HCT116 (cell line): ENCODE results near the gene VAMP2. TPM values are rescaled to one million over a fixed set of nuclear protein-coding genes. Genes with fewer than 3 reads are reported as not detected.

ENCODE experiments used
- ATAC-seq: fragments of 200-7000 bp; cut with Tn5 transposase; 2 replicates; pipeline ENCODE4 v1.9.1; 2020; ENCODE audit warnings: mild to moderate bottlenecking, moderate library complexity
- BruUV-seq: library from RNA; stranded (reverse); fragments of 400-500 nt; replicated peaks from 2 replicates; lab custom pipeline; 2021; lab: Mats Ljungman, UMichigan
- CTCF ChIA-PET: fragments of 300-600 bp; sonication (Branson Sonifier 250); formaldehyde crosslinking; loops from one replicate; lab custom pipeline; 2021; ENCODE audit warnings: antibody characterized with exemption; lab: Charles Lee
- POLR2A ChIA-PET: fragments of 300-600, 350-600 bp; sonication (Branson Sonifier 250); formaldehyde crosslinking; loops from one replicate; lab custom pipeline; 2021; ENCODE audit warnings: antibody characterized with exemption; lab: Charles Lee
- RAD21 ChIA-PET, 2 experiments: fragments of 300-600 bp; sonication (Branson Sonifier 250); formaldehyde crosslinking; loops; one replicate each; lab custom pipeline; 2023; ENCODE audit warnings: low total read pairs in 2 of 2; ENCODE audit not compliant: uncharacterized antibody in 2 of 2, unreplicated experiment in 2 of 2, low non-redundant PET in 1 of 2; lab: Charles Lee
- DNase-seq: peaks from one replicate; pipeline ENCODE4 v3.0.0-alpha.2; 2010; ENCODE audit warnings: low read depth, low spot score
- H2AFZ ChIP-seq: fragments of 200-600 bp; shearing (Covaris generic), sonication (generic); 2 replicates; pipeline ENCODE4 v1.6.1; 2017; ENCODE audit warnings: low read depth, mixed run types, mixed read lengths, antibody characterized with exemption, low read length; ENCODE audit not compliant: poor library complexity, severe bottlenecking
- H3K27ac ChIP-seq: 2 replicates; pipeline ENCODE4 v1.5.1; 2012; ENCODE audit warnings: low read depth, low read length
- H3K27me3 ChIP-seq: fragments of 200-600 bp; sonication (generic); 2 replicates; pipeline ENCODE4 v1.6.1; 2016; ENCODE audit warnings: mixed run types, low read length, mixed read lengths; ENCODE audit not compliant: insufficient read depth
- H3K36me3 ChIP-seq, 2 experiments: fragments of 200-500 bp in 1 of 2; fragments of 200-600 bp in 1 of 2; sonication (Bioruptor generic) in 1 of 2; sonication (generic) in 1 of 2; 2 replicates each; pipeline versions ENCODE4 v1.5.1 to v1.6.1; 2014 to 2016; ENCODE audit warnings: low read length in 2 of 2, inconsistent platforms in 1 of 2, mixed read lengths in 1 of 2, mixed run types in 1 of 2; ENCODE audit not compliant: insufficient read depth in 2 of 2, control insufficient read depth in 1 of 2
- H3K4me1 ChIP-seq, 2 experiments: fragments of 200-600 bp in 1 of 2; sonication (generic) in 1 of 2; 2 replicates each; pipeline versions ENCODE4 v1.5.1 to v1.6.1; 2012 to 2017; ENCODE audit warnings: low read length in 2 of 2, inconsistent platforms in 1 of 2, mild to moderate bottlenecking in 1 of 2, mixed read lengths in 1 of 2, mixed run types in 1 of 2, moderate library complexity in 1 of 2; ENCODE audit not compliant: insufficient read depth in 2 of 2, control insufficient read depth in 1 of 2
- H3K4me2 ChIP-seq: fragments of 200-600 bp; sonication (generic); 2 replicates; pipeline ENCODE4 v1.6.1; 2017; ENCODE audit warnings: mixed run types, low read length, mixed read lengths
- H3K4me3 ChIP-seq, 2 experiments: fragments of 200-600 bp in 1 of 2; sonication (generic) in 1 of 2; replicated peaks in 1 of 2; 2 replicates each; pipeline ENCODE4 v1.5.1; 2011 to 2016; ENCODE audit warnings: low read length in 2 of 2, control low read depth in 1 of 2, low read depth in 1 of 2, mild to moderate bottlenecking in 1 of 2, mixed read lengths in 1 of 2, mixed run types in 1 of 2
- H3K79me2 ChIP-seq: fragments of 200-600 bp; sonication (generic); 2 replicates; pipeline ENCODE4 v1.6.1; 2017; ENCODE audit warnings: mild to moderate bottlenecking, mixed run types, low read length, moderate library complexity, mixed read lengths; ENCODE audit not compliant: insufficient read depth
- H3K9ac ChIP-seq: fragments of 200-600 bp; sonication (generic); 2 replicates; pipeline ENCODE4 v1.6.1; 2016; ENCODE audit warnings: low read length, mixed read lengths
- H3K9me2 ChIP-seq: fragments of 200-600 bp; sonication (generic), shearing (Covaris generic); 2 replicates; pipeline ENCODE4 v1.6.1; 2017; ENCODE audit warnings: mixed run types, mild to moderate bottlenecking, moderate library complexity; ENCODE audit not compliant: insufficient read depth
- H3K9me3 ChIP-seq, 2 experiments: fragments of 200-500 bp in 1 of 2; fragments of 200-600 bp in 1 of 2; sonication (Bioruptor generic) in 1 of 2; sonication (generic) in 1 of 2; 2 replicates each; pipeline ENCODE4 v1.6.1; 2014 to 2017; ENCODE audit warnings: low read length in 2 of 2, mixed read lengths in 2 of 2, inconsistent platforms in 1 of 2, low read depth in 1 of 2, mild to moderate bottlenecking in 1 of 2, mixed run types in 1 of 2, moderate library complexity in 1 of 2; ENCODE audit not compliant: control insufficient read depth in 1 of 2, insufficient read depth in 1 of 2
- H4K20me1 ChIP-seq: fragments of 200-600 bp; sonication (generic), shearing (Covaris generic); 2 replicates; pipeline ENCODE4 v1.6.1; 2017; ENCODE audit warnings: mixed run types, mild to moderate bottlenecking, moderate library complexity; ENCODE audit not compliant: insufficient read depth
- ATF3 ChIP-seq: IDR thresholded peaks from 2 replicates; pipeline ENCODE4 v1.6.1; 2012
- CBX3 ChIP-seq: IDR thresholded peaks from 2 replicates; pipeline ENCODE4 v1.6.1; 2012; ENCODE audit warnings: low read depth
- CTCF ChIP-seq, 3 experiments: fragments of 200-600 bp in 1 of 3; sonication (generic) in 1 of 3; IDR thresholded peaks in 2 of 3; conservative IDR thresholded peaks in 1 of 3; 2 replicates each; pipeline ENCODE4 v1.5.1; 2012 to 2017; ENCODE audit warnings: low read depth in 2 of 3, low read length in 2 of 3, antibody characterized with exemption in 1 of 3, borderline replicate concordance in 1 of 3, control low read depth in 1 of 3, mild to moderate bottlenecking in 1 of 3, mixed read lengths in 1 of 3, mixed run types in 1 of 3, moderate library complexity in 1 of 3; ENCODE audit not compliant: insufficient read depth in 1 of 3
- EGR1 ChIP-seq: IDR thresholded peaks from 2 replicates; pipeline ENCODE4 v1.6.1; 2012; ENCODE audit warnings: low read depth
- ELF1 ChIP-seq: IDR thresholded peaks from 2 replicates; pipeline ENCODE4 v1.6.1; 2012; ENCODE audit warnings: low read depth, borderline replicate concordance
- EZH2phosphoT487 ChIP-seq: fragments of 200-600 bp; IDR thresholded peaks from 2 replicates; pipeline ENCODE4 v1.6.1; 2018; ENCODE audit warnings: antibody characterized with exemption, borderline replicate concordance
- FOSL1 ChIP-seq: IDR thresholded peaks from 2 replicates; pipeline ENCODE4 v1.6.1; 2012; ENCODE audit warnings: low read depth
- JUND ChIP-seq: IDR thresholded peaks from 2 replicates; pipeline ENCODE4 v1.6.1; 2012
- POLR2A ChIP-seq: IDR thresholded peaks from 2 replicates; pipeline ENCODE4 v1.7.0; 2011; ENCODE audit warnings: borderline replicate concordance; ENCODE audit not compliant: insufficient read depth, insufficient read length; ENCODE audit errors: extremely low read depth
- POLR2AphosphoS5 ChIP-seq: IDR thresholded peaks from 2 replicates; pipeline ENCODE4 v1.6.1; 2011; ENCODE audit warnings: mild to moderate bottlenecking, low read depth, low read length, moderate library complexity
- REST ChIP-seq: IDR thresholded peaks from 2 replicates; pipeline ENCODE4 v1.6.1; 2012; ENCODE audit warnings: low read depth
- SIN3A ChIP-seq: IDR thresholded peaks from 2 replicates; pipeline ENCODE4 v1.6.1; 2012; ENCODE audit warnings: low read depth
- SP1 ChIP-seq: IDR thresholded peaks from 2 replicates; pipeline ENCODE4 v1.6.1; 2012; ENCODE audit warnings: low read depth
- TCF7L2 ChIP-seq: IDR thresholded peaks from 2 replicates; pipeline ENCODE4 v1.7.0; 2011; ENCODE audit warnings: borderline replicate concordance, inconsistent platforms; ENCODE audit not compliant: insufficient read depth, insufficient read length; ENCODE audit errors: extremely low read depth
- YY1 ChIP-seq: IDR thresholded peaks from 2 replicates; pipeline ENCODE4 v1.6.1; 2011; ENCODE audit warnings: low read length, low read depth, moderate library complexity, mild to moderate bottlenecking; ENCODE audit not compliant: insufficient replicate concordance; ENCODE audit errors: extremely low read depth
- ZBTB33 ChIP-seq: IDR thresholded peaks from 2 replicates; pipeline ENCODE4 v1.6.1; 2011; ENCODE audit warnings: mild to moderate bottlenecking, low read length, moderate library complexity; ENCODE audit not compliant: insufficient replicate concordance; ENCODE audit errors: extremely low read depth
- ZFX ChIP-seq: fragments of 450-650 bp; IDR thresholded peaks from 2 replicates; pipeline ENCODE4 v1.6.1; 2017
- ZNF274 ChIP-seq: fragments of 200-500 bp; sonication (Bioruptor generic); IDR thresholded peaks from 2 replicates; pipeline ENCODE4 v1.6.1; 2014; ENCODE audit warnings: mild to moderate bottlenecking, low read depth, low read length, inconsistent platforms
- intact Hi-C: fragments of 100-400 bp; cut with micrococcal nuclease; formaldehyde crosslinking; loops from 2 replicates; pipeline ENCODE4 v1.10.0; 2022
- total RNA-seq: library from RNA; stranded (reverse); gene quantifications from one replicate; pipeline ENCODE4 v1.2.1, GENCODE V29; 2021; ENCODE audit not compliant: unreplicated experiment

The VAMP2 gene
- total RNA-seq, 1 experiment from 2014 or later: 35.9 TPM

- DNase-seq (peak; percentile 84), ATAC-seq (peak; percentile 40)
- H3K4me3 ChIP-seq: peak within 1 kb of the TSS; percentile 52 to 59
- H3K9me3 ChIP-seq: no peaks in the 10 kb centered on the region
- H3K9ac ChIP-seq: peak within 1 kb of the TSS; percentile 88
- no peaks in the 10 kb centered on the region for H3K9me2 ChIP-seq
- TSS peak; percentile 35 for BruUV-seq
- CTCF ChIA-PET: interaction anchor here (0.8 to 4.0 kb wide), 11 partner anchors 7 to 177 kb away, joined by 3 to 26 read pairs (median 6); partner anchors contain the start of gene SLC25A35
- H3K4me1 ChIP-seq: peaks cover 22 to 59% of the 10 kb centered on the region in 2 experiments
- H3K36me3 ChIP-seq: no peaks in the 10 kb centered on the region
- intact Hi-C loops: loop anchor here (5.0 kb wide), 1 partner anchor 41 kb away; no protein-coding TSS in a partner anchor
- peak within 1 kb of the TSS; percentile 83 for H3K27ac ChIP-seq
- H2AFZ ChIP-seq: peak within 1 kb of the TSS; percentile 87
- RAD21 ChIA-PET: interaction anchor here in 1 of 2 experiments (0.7 kb wide), 1 partner anchor 21 kb away, joined by 5 read pairs; no protein-coding TSS in a partner anchor
- H4K20me1 ChIP-seq: peaks cover 3% of the 10 kb centered on the region; the same call in 1 of the 2 replicates
- H3K27me3 ChIP-seq: no peaks in the 10 kb centered on the region
- POLR2A ChIA-PET: interaction anchor here (0.6 to 4.1 kb wide), 7 partner anchors 24 to 130 kb away, joined by 3 to 43 read pairs (median 5); partner anchors contain the start of genes CTC1, PER1 and PFAS
- H3K4me2 ChIP-seq: peak within 1 kb of the TSS; percentile 98
- no peaks in the 10 kb centered on the region for H3K79me2 ChIP-seq
- no peak for TF ChIP-seq YY1
- no peak for TF ChIP-seq POLR2A
- TF ChIP-seq EGR1: no peak; the same call in 1 of the 2 replicates
- no peak for TF ChIP-seq ZFX
- TF ChIP-seq ELF1: no peak
- peak; percentile 68 for TF ChIP-seq SP1
- peak; percentile 47 for TF ChIP-seq POLR2AphosphoS5
- TF ChIP-seq REST: no peak
- TF ChIP-seq ATF3: no peak
- no peak for TF ChIP-seq ZNF274
- TF ChIP-seq CTCF (IDR thresholded peaks at IDR 0.05 in 2 of 3, conservative IDR thresholded peaks at IDR 0.05 in 1 of 3; ENCODE audit: borderline replicate concordance in 1 of 3, insufficient read depth in 1 of 3, low read depth in 2 of 3, low read length in 2 of 3): no peak
- peak; percentile 88 for TF ChIP-seq FOSL1
- TF ChIP-seq SIN3A: no peak
- TF ChIP-seq CBX3: no peak
- TF ChIP-seq EZH2phosphoT487: no peak
- TF ChIP-seq ZBTB33: peak; percentile 80
- TF ChIP-seq JUND: peak; percentile 93; the same call in 1 of the 2 replicates
- TF ChIP-seq TCF7L2: no peak
Observed at GRCh38 chr17:8117980-8118768, 44.6 kb downstream of the VAMP2 start, which contains the start of gene ALOXE3. Gene ALOXE3 (minus strand): TSS chr17:8118514. CDS start chr17:8117990, 524 bp downstream.
